ENCODE data around the gene ZMYND11. TPM values are rescaled to one million over a fixed set of nuclear protein-coding genes. Genes with fewer than 3 reads are reported as not detected.
"Not testable (repeated sequence)": the region's sequence is repeated elsewhere in the genome, so short reads cannot be mapped to it uniquely, and the experiment has no call there.

Gene ZMYND11
- total RNA-seq, 4 donors from 2014 or later, result 127 to 179 (median 154) TPM

DNA sequence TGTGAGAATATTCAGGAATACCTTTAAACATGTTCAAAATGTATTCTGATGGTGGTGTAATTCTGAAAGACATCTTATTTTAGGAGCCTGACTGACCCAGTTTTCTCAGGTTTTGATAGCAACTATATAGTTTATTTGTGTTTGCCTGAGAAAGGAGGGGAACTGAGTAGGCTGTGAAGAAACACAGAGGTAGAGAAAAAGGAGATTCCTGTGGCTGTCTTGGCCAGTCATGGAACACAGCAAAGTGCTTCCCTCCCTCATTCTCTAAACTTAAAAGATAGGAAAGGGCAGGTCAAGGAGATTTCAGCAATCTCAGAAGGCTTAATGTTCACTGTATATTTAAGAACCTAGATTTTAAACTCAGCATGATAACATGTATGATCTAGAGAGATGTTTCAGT, 43.5 kb downstream of the ZMYND11 start:
- Histone ChIP-seq H3K36me3 (no peaks in the 10 kb centered on the region), H3K27ac (peak overlapping the region in 1 of 3 donors; percentile 30), H3K9me3 (no peaks in the 10 kb centered on the region), H3K27me3 (no peaks in the 10 kb centered on the region), H3K4me1 (peaks cover 0 to 7% of the 10 kb centered on the region in 2 donors), H3K4me3 (replicated peaks in 1 of 3) (no peak overlapping the region)
- TF ChIP-seq, protein P1, sequence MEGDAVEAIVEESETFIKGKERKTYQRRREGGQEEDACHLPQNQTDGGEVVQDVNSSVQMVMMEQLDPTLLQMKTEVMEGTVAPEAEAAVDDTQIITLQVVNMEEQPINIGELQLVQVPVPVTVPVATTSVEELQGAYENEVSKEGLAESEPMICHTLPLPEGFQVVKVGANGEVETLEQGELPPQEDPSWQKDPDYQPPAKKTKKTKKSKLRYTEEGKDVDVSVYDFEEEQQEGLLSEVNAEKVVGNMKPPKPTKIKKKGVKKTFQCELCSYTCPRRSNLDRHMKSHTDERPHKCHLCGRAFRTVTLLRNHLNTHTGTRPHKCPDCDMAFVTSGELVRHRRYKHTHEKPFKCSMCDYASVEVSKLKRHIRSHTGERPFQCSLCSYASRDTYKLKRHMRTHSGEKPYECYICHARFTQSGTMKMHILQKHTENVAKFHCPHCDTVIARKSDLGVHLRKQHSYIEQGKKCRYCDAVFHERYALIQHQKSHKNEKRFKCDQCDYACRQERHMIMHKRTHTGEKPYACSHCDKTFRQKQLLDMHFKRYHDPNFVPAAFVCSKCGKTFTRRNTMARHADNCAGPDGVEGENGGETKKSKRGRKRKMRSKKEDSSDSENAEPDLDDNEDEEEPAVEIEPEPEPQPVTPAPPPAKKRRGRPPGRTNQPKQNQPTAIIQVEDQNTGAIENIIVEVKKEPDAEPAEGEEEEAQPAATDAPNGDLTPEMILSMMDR (IDR thresholded peaks at IDR 0.05), result no peak
- no peak for TF ChIP-seq POLR2A (IDR thresholded peaks at IDR 0.05)
- DNase-seq, result no peak
- intact Hi-C loops (cut with DNase I), result no loop called here

DNA sequence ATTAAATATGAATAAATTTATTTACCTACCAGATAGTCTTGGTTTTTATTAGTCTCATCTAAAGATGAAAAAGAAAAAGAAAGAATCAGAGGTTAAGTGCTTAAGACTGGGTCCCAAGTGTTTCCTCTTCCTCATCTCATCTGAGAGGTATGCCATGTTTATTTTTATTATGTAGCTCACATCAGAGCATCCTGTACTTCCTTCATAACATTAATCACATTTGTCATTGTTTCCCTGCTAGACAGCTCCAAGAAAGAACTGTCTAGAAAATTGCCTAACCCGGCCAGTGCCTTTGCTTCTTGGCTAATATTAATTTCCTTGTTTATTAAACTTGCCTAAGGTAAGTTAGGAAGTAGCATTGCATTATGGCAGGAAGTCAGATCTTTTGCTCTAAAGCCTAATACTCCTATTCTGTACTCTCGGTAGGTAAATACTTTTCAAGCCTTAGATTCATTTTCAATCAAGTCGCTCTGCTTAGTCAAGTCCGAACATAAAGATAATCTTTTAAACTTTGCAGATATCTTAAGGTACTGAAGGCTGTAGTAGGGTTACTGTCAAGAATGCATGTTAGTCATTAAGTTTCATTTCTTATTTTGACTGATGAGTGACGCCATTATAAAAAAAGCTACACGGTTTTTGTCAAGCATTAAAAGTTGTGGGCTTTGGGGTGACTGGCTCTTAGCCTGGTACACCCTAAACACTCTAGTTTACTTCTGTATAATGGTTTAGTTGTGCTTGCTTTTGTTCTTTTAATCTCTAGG, 47.4 kb downstream of the ZMYND11 start:
- intact Hi-C loops (cut with DNase I), result no loop called here
- no peak for DNase-seq
- Histone ChIP-seq H3K4me1 (peaks cover 0 to 7% of the 10 kb centered on the region in 2 donors), H3K4me3 (replicated peaks in 1 of 3) (no peak overlapping the region), H3K27ac (no peak overlapping the region), H3K9me3 (no peaks in the 10 kb centered on the region), H3K36me3 (no peaks in the 10 kb centered on the region), H3K27me3 (no peaks in the 10 kb centered on the region)
- WGBS, 2 donors, result 85 to 87% methylated on average over 6 of the region's 6 CpGs
- TF ChIP-seq, protein P1 (IDR thresholded peaks at IDR 0.05), result no peak
- TF ChIP-seq POLR2A (IDR thresholded peaks at IDR 0.05), result no peak

DNA sequence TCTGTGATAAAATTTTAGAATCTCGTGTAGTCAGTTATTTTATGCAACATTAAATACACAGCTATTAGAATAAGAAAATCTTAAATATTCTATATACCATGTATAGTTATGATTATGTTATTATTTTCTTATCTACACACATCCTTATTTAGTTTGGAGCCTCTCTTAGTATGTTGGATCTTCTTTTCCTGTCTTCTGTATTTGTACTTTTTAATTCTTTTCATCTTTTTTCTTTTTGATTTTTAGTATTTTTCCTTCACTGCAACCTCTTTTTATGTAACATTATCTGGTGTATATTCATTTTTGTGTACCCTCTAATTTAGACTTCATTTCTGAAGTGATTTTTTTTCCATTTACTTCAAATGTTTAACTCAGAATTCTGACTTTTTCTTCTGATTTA, 48.9 kb downstream of the ZMYND11 start:
- intact Hi-C loops (cut with DNase I), result no loop called here
- TF ChIP-seq, protein P1 (IDR thresholded peaks at IDR 0.05), result no peak
- Histone ChIP-seq H3K9me3 (no peaks in the 10 kb centered on the region), H3K4me1 (peaks cover 0 to under 1% of the 10 kb centered on the region in 2 donors), H3K27ac (no peak overlapping the region), H3K27me3 (no peaks in the 10 kb centered on the region), H3K4me3 (replicated peaks in 1 of 3) (no peak overlapping the region), H3K36me3 (no peaks in the 10 kb centered on the region)
- DNase-seq, result no peak
- 98 to 100% methylated on average over 1 of the region's 1 CpG for WGBS, 2 donors

DNA sequence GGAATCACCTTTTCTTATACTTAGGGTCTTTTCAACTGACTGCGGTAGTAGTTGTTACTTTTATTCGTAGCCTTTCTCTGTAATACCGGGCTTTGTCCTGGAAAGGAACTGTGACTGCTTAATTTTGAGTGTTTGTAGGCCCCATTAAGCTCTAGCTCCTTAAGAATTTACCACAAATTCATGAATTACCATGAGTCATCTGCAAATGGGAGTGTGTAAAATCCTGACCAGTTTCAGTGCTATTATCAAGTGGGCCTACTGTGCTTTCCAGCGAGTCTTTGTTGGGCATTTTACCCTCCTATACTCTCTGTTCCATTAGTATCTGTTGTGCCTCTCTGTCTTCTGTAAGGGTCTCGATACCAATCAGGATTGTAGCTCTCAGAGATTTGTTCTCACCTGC, 49.7 kb downstream of the ZMYND11 start:
- DNase-seq, result no peak
- no peak overlapping the region for H3K27ac ChIP-seq
- intact Hi-C loops (cut with DNase I), result no loop called here
- no peak for TF ChIP-seq POLR2A (IDR thresholded peaks at IDR 0.05)
- TF ChIP-seq, protein P1 (IDR thresholded peaks at IDR 0.05), result no peak
- H3K4me1 ChIP-seq, result no peaks in the 10 kb centered on the region
- whole genome bisulfite sequencing, 2 donors, result 97 to 100% methylated on average over 5 of the region's 5 CpGs
- H3K36me3 ChIP-seq, result no peaks in the 10 kb centered on the region
- H3K4me3 ChIP-seq (replicated peaks in 1 of 3), result no peak overlapping the region
- H3K27me3 ChIP-seq, result no peaks in the 10 kb centered on the region
- no peaks in the 10 kb centered on the region for H3K9me3 ChIP-seq

DNA sequence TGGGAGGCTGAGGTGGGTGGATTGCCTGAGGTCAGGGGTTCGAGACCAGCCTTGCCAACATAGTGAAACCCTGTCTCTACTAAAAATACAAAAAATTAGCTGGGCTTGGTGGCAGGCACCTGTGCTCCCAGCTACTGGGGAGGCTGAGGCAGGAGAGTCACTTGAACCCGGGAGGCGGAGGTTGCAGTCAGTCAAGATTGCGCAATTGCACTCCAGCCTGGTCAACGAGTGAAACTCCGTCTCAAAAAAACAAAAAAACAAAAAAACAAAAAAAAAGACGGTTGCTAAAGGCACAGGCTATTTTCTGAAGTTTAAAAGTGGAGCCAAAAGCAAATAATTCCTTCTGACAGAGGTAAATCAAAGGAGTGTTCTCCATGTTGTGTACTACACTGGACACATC, 50.3 kb downstream of the ZMYND11 start:
- 82 to 88% methylated on average over 7 of the region's 7 CpGs for WGBS, 2 donors
- H3K36me3 ChIP-seq; intact Hi-C loops (cut with DNase I); H3K27ac ChIP-seq; H3K27me3 ChIP-seq; H3K4me3 ChIP-seq (replicated peaks in 1 of 3); DNase-seq; H3K4me1 ChIP-seq; H3K9me3 ChIP-seq: not testable (repeated sequence)
